Stimulated activated CD4-positive, alpha-beta T cell treated with anti-CD3 and anti-CD28 coated beads, Interleukin-15, amount 100 ng/mL, for 24 hours (primary cell): ENCODE results near the gene NSD2.
"Not testable (repeated sequence)": the region's sequence is repeated elsewhere in the genome, so short reads cannot be mapped to it uniquely, and the experiment has no call there.

ENCODE experiments used
- DNase-seq: peaks from one replicate; pipeline ENCODE4 v3.0.0-alpha.2; 2020

The NSD2 gene

DNA sequence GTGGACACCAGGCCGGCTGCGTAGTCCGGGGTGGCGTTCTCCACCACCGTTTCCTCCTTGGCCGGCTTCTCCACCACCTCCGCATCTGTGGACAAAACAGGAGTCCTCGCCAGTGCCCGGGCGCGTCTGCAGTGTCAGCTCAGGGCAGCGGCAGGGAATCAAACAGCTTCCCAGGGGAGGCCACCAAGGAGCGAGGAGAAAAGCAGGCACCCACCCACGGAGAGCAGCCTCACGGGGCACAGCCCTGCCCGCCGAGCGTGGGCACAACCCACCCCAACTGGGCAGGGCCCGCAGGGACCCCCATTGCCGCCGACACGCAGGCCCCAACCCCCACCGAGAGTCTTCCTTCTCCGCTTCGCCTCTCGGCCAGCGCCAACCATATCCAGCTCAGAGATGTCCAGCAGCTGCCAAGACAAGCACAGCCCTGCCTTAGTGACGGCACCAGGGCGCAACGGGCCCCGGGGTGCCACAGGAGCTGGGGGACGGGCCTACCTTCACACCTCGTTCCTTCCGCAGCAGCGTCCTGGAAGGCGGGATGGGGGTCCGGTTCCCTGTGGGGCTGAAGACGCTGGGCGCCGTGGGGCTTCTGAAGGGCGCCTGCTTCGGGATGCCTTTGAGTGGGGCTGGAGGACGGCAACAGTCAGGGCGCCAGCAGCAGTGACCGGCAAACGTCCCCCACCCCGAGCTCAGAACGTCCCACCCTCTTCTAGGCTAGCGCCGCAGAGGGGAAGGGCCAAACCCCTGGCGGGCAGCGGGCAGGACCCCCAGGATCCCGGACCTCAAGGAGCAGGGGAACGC, 114.8 kb downstream of the NSD2 start:
- DNase-seq, result no peak

DNA sequence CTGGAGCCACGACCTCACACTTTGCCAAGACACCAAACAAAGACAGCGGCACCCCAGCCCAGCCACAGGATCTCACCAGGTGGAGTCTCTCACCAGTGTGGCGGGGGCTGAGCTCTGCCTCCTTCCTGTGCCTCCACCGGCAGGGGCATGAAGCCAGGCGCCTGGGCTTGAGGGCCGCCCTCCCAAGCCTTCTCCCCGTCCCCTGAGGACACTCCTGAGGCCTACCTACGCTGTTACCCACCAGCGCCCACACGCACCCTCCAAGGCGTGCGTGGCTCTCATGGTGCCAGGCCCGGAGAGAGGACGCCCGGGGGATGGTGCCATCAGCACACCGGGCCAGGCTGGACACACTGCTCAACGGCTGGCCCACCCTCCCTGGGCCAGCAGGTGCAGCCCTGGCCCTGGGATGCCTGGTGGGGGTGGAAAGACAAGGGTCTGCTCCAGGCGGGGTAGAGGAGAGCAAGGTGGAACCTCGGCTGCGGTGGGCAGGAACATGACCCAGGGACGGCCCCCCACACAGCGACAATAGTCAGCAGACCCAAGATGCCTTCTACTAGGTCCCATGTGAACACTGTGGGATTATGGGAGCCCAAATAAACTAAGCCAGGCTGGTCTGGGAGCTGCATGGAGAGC, 115.5 kb downstream of the NSD2 start:
- no peak for DNase-seq

DNA sequence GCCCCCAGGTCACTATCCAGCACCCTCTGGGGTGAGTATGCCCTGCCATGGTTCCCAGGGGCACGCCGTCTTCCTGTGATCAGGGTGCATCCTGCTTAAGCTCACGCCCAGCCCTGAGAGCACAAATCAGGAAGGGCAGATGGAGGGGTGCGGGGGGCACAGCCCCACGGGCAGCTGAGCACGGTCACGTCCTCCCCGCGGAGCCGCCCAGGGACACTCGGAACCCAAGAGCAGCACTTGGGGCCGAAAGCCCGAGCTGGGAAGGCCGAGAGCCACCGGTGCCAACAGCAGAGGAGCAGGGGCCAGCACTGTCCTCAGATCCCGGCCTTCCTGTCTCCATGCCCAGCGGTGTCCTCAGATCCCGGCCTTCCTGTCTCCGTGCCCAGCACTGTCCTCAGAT, 116.1 kb downstream of the NSD2 start:
- no peak for DNase-seq

DNA sequence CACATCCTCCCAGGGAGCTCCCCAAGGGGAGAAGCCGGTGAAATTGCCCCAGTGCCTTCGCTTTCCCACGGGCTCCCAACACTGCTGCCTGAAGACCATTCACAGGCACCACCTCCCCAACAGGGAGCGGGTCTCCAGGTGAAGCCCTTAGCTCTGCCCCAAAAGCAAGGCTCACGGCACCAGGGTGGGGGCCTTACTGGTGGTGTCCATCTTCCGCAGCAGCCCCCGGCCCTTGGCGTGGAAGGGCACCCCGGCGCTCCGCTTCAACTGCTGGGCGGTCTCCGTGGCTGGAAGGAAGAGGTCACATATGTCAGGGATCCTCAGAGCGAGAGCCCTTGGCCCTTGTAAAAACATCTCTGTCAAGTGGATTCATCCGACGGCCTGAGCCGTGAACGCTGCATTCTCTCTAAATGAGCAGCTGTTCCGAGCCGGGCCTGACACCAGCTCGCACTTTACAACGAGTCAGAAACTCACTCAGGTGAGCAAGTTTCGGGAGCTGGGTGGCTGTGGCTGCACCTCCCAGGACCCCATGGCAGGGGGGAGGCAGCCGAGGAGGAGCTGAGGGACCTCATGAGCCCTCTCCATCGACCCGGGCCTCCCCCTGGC, 116.6 kb downstream of the NSD2 start:
- no peak for DNase-seq

DNA sequence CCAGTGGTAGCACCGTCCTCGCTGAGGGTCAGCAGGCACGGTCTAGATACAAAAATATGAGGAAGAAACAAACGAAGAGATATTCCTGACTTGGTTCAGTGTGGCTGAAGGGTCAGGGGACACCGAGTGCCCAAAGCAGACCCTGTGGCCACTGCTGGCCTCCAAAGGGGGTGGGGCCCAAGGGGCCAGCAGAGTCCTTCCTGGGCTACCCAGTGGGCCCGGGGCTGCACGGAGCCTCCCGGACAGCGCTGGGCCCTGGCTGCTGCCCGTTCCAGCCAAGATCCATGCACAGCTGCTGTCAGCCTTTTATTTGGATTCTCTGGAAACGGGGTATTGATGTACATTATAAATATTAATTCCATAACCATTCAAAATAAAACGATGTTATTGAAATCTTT, 117.1 kb downstream of the NSD2 start:
- no peak for DNase-seq

DNA sequence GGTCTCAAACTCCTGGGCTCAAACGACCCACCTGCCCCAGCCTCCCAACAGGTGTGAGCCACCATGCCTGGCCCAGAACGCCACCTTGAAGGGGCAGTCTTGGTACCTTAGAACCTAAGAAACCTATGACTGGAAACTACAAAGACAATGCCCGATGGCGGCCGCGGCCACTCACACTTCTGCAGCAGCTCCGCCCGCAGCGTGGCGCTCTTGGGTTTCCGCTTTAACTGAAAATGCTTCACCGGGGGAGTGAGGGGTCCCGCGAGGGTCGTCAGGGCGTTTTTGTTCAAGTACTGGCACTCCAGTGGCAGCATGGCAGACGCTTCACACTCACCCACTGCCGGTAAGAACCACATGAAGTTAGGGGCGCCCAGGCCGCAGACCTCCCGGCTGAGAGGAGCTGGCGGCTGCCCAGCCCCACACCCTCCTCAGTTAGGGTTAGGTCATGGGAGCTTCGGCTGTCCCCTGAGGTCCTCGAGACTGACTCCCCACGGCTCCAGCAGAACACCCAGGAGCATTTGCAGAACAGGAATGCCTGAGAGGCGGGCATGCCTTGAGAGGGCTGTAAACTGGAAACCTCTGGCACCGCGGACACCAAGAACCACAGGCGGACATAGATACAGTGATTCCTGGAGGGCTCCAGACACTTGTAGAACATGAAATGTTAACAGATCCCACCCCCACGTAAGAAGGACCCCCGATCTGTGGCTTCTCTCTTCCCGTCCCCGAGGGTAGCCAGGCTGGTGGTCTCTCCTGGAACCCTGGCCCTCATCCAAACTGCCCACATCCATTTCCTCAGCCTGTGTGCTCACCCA, 118.5 kb downstream of the NSD2 start:
- DNase-seq, result no peak

DNA sequence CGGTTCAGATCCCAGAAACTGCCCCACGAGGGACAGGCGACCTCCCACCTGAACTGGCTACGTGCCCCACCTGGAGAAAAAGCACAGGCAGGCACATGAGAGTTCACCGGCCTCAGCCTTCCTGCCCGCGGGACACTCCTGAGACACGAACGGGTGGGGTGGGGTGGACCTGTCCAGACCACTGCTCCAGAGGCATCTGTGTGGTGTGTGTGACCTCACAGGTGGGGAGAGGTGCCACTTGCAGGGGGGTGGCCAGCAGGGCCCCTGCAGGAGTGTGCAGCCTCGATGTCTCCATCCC, 119.1 kb downstream of the NSD2 start:
- no peak for DNase-seq

DNA sequence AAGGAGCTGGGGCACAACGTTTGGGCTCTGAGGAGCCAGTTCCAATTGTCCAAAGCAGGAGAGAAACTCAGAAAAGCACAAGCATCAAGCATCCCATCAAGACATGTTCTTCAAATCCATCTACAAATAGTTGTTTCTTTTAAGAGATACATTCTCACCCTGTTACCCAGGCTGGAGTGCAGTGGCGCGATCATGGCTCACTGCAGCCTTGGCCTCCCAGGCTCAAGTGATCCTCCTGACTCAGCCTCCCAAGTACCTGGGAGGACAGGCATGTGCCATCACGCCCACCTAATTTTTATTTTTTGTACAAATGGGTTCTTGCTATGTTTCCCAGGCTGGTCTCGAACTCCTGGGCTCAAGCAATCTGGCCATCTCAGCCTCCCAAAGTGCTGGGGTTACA, 119.5 kb downstream of the NSD2 start:
- no peak for DNase-seq

DNA sequence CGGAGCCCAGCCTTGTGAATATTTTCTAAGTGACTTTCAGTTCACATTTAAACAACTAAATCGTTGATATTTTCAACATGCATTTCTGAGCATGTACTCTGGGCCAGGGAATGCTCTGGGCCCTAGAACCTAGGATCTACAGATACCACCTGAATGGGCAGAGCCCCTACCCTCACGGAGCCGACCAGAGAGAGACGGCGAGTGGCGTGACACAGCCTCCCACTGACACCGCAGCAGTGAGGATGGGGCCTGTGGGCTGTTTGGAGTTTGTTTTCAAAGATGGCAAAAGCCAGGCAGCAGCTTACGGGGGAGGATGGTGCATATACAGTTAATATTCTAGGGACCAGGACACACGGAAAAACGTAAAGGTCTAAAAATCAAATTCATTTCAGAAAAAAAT, 119.9 kb downstream of the NSD2 start:
- DNase-seq, result no peak

DNA sequence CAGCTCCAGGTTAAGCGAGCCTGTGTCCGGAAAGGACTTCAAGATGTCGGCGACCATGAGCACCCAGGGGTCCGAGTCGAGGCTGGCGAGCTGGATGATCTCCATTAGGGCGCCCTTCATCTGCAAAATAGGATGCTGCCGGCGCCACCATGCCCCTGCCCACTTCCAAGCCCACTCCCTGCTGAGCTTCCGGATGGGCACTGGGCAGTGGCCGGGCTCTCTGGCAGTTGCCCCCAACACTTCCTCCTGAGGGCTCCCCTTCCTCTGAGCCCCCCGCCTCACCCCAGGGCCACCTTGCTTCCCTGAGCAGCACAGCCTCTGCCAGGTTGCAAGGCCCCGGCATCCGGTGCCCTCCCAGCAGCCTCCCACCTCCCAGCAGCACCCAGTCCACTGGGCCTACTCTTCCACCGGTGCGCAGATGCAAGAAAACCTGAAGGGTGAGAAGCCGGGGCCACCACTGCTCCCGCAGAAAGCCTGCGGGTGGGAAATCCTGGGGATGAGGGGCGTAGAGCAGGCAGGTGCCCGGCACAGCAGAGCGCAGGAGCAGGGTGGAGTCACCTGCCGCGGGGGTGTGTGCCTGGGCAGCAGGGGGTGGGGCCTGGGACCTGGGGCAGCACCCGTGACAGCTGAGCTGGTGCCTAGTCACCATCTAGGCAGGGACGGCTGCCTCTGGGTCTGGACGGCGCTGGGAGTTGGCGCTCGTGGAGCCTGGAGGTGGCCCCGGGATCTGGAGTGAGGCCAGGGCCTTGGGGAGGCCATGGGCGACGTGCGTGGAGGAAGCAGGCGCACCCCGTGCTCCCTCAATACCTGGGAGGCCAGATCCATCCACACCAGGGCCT, 120.6 kb downstream of the NSD2 start:
- no peak for DNase-seq

DNA sequence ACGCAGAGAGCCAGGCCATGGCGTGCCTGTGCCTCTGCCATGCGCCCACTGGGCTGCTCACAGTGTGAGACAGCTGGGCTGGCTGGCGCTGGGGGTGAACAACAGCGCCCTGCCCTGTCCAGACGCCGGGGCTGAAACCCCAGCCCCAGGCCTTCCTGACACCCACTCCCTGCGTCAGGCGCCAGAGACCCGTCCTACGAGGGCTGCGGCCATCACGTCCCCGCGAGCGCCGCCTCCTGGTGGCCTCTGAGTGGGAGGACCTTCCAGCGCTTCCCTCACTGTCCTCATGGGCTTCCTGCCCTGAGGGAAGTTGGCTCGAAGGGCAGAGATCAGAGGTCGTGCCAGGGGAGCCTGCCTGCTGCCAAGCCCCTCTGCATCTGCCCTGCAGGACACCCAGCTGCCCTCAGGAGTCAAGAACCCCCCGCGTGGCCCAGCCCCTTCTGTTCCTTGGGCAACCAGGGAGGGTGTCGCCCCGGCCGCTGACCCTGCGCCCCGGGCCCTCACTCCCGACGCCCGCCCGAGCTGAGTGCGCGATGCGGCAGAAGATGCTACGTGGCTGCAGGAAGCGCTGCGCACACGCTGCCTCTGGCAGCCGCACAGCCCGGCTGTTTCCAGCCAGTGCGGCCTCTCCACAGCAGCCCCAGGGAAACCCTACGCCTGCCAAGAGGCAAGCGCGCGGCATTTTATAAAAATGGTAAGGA, 121.4 kb downstream of the NSD2 start:
- no peak for DNase-seq

DNA sequence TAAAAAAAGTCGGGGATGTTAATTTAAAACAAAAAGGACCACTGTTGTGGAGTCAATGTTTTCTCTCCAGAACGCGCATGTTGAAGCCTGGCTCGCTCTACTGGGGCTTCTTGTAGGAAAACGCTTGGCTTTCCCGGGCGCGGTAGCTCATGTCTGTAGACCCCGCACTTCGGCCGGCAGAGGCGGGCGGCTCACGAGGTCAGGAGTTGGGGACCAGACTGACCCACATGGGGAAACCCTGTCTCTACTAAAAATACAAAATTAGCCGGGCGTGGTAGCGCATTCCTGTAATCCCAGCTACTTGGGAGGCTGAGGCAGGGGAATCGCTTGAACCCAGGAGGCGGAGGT, 122.0 kb downstream of the NSD2 start:
- DNase-seq, result no peak

DNA sequence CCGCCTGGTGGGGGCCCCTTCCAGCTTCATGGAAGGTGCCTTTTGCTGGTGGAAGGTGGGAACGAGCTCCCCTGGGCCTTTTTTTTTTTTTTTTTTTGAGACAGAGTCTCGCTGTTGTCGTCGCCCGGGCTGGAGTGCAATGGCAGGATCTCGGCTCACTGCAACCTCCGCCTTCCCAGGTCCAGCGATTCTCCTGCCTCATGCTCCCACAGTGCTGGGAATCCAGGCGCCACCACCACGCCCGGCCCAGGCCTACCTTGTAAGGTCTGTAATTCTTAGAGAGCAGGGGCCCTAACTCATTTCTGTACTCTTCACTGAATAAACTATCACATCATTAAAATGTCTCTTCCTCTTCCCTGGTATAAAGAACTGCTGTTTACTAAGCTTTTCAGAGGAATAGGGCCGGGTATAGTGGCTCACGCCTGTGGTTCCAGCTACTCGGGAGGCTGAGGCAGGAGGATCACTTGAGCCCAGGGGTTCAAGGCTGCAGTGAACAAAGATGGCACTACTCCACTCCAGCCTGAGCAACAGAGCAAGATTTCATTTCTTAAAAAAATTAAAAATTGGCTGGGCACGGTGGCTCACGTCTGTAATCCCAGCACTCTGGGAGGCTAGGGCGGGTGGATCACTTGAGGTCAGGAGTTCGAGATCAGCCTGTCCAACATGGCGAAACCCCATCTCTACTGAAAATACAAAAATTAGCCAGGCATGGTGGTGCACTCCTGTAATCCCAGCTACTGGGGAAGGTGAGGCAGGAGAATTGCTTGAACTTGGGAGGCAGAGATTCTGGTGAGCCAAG, 122.7 kb downstream of the NSD2 start:
- DNase-seq, result not testable (repeated sequence)

DNA sequence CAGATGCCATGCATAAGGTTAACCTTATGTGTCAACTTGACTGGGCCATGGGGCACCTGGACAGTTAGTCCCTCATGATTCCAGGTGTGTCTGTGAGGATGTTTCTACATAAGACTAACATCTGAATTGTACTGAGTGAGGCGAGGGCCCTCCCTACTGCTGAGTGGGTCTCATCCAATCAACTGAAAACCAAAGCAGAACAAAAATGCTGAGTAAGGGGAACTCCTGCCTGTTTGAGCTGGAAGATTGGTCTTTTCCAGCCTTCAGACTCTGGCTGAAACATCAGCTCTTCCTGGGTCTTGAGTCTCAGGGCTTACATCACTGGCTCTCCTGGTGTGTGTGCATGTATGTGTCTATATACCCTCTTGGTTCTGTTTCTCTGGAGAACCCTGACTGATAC, 123.7 kb downstream of the NSD2 start:
- DNase-seq, result no peak

DNA sequence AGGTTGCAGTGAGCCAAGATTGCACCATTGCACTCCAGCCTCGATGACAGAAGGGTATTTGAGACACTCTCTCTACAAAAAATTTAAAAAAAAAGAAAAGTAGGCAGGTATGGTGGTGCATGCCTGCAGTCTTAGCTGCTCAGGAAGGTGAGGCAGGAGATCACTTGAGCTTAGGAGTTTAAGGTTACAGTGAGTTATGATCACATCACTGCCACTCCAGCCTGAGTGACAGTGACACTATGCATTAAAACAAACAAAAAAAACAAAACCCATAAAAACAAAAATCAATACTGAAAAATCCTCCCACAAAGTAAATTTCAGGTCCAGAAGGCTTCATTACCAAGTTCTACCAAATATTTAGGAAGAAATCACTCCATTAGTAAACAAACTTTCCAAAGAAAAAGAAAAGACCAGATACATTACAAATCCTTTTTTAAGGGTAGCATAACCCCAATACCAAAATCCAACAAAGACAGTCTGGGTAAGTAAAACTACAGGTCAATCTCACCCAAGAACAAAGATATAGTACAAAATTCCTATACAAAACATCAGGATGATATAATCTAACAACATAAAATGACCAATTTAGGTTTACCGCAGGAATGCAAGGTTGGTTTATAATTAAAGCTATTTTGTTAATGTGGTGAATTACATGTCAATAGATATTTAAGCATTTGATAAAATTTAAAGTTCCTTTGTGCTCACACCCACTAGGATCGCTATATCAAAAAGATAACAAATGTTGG, 125.8 kb downstream of the NSD2 start:
- DNase-seq, result no peak

DNA sequence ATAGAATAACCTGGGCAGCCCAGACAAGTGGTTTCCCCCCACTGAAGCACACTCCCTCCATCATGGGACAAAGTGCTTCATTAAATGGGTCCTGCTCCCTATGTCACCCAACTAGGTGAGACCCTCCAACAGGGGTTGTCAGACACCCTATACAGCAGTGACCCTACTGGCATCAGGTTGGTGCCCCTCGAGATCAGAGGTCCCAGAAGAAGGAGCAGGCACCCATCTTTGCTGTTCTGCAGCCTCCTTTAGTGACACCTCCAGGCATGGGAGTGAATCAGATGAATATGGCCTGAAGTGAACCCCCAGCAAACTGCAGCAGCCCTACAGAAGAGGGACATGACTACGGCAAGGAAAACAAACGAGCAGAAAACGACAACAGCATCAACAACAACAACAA, 126.5 kb downstream of the NSD2 start:
- DNase-seq, result no peak

DNA sequence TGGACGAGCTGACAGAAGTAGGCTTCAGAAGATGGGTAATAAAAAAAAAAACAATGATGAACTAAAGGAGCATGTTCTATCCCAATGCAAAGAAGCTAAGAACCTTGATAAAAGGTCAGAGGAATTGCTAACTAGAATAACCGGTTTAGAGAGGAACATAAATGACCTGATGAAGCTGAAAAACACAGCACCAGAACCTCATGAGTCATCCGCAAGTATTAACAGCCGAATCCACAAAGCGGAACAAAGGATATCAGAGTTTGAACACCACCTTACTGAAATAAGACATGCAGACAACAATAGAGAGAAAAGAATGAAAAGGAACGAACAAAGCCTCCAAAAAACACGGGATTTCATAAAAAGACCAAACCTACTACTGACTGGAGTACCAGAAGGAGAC, 127.1 kb downstream of the NSD2 start:
- no peak for DNase-seq

DNA sequence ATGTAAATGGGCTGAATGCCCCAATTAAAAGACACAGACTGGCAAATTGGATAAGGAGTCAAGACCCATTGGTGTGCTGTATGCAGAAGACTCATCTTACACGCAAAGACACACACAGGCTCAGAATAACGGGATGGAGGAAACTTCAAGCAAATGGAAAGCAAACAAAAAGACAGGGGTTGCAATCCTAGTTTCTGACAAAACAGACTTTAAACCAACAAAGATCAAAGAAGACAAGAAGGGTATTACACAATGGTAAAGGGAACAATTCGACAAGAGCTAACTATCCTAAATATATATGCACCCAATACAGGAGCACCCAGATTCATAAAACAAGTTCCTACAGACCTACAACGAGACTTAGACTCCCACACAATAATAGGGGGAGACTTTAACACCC, 128.1 kb downstream of the NSD2 start:
- DNase-seq, result not testable (repeated sequence)

DNA sequence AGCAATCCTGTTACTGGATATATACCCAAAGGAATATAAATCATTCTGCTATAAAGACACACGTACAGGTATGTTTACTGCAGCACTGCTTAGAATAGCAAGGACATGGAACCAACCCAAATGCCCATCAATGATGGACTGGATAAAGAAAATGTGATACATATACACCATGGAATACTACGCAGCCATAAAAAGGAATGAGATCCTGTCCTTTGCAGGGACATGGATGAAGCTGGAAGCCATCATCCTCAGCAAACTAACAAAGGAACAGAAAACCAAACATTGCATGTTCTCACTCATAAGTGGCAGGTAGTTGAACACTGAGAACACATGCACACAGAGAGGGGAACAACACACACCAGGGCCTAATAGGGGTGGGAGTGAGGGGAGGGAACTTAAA, 132.2 kb downstream of the NSD2 start:
- not testable (repeated sequence) for DNase-seq

DNA sequence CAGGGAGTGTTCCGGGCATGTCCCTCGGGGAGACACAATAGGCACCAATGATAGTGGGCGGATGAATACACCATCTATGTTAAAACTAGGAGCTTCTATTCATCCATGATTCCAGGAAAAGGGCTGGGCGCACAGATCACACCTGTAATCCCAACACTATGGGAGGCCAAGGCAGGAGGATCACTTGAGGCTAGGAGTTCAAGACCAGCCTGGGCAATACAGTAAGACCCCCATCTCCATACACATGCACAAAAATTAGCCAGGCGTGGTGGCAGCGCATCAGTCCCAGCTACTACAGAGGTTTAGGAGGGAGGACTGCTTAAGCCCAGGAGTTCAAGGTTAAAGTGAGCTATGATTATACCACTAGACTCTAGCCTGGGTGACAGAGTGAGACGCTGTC, 135.2 kb downstream of the NSD2 start:
- no peak for DNase-seq
